Measurements from ENCODE around the gene OR2T35.

The OR2T35 gene

GRCh38 chr1:248625971-248626370 is 19.1 kb downstream of the OR2T35 start:
- no peak for DNase-seq

DNA sequence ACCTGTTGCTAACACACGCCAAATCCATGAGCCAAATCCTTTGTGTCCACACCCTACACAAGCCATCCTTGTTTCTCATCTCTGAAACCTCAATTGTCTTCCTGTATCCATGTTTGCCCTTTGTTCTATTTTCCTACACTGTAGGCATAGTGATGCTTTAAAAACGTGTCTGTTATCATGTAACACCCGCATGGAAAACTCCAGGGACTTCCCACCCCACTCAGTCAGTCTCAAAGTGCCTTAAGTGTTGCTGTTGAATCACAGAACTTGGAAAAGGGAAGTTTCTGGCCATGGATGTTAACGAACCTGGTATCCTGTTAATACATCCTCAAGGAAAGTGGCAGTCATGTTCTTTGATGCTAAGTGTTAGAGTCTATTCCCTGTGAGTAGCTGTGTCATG is 19.9 kb downstream of the OR2T35 start:
- no peak for DNase-seq

GRCh38 chr1:248622570-248623001 is 22.5 kb downstream of the OR2T35 start:
- no peak for DNase-seq

DNA sequence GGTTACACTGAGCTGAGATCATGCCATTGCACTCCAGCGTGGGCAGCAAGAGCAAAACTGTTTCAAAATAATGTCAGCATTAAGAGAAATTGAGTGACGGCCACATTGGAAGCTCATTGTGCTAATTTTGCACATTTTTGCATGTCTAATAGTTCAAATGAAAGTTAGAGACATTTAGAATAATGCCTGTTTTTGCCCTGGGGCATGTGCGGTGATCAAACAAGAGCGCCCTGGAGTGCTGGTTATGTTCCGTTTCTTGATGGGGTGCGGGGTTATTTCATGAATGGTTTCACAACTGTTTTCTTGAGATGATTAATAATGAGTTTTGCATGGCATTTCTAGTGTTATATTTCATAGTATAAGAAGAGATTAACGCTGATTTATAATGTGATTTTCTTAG is 23.3 kb downstream of the OR2T35 start:
- no peak for DNase-seq

DNA sequence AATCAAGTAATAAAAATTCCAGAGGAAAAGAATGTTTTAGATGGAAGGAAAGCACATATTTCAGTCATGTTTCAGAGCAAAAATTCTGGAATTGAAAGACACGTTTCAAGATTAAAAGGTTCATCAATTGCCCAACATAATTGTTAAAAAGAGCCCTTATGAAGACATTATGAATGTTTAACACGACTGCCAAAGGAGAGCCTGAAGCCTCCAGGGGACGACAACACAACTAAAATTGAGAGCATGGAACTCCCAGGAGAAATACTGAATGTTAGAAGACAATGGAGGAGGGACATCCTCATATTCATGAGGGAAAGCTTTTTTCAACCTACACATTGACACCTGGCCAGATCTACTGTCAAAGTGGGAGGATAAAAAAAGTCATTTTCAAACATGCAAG is 26.2 kb downstream of the OR2T35 start:
- DNase-seq: no peak

GRCh38 chr1:248618119-248618518 is 27.0 kb downstream of the OR2T35 start:
- no peak for DNase-seq

DNA sequence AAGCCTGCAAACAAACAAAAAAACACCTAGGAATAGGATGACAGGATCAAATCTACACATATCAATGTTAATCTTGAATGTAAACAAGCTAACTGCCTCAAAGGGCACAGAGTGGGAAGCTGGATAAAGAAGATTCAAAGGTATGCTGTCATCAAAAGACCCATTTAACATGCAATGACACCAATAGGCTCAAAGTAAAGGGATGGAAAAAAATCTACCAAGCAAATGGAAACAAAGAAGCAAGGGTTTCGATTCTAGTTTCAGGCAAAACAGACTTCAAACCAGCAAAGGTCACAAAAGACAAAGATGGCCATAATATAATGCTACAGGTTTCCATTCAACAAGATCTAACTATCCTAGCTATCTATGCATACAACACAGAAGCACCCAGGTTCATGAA is 31.3 kb downstream of the OR2T35 start:
- no peak for DNase-seq

- no peak for DNase-seq
Observed at GRCh38 chr1:248611883-248612414, 33.1 kb downstream of the OR2T35 start.

DNA sequence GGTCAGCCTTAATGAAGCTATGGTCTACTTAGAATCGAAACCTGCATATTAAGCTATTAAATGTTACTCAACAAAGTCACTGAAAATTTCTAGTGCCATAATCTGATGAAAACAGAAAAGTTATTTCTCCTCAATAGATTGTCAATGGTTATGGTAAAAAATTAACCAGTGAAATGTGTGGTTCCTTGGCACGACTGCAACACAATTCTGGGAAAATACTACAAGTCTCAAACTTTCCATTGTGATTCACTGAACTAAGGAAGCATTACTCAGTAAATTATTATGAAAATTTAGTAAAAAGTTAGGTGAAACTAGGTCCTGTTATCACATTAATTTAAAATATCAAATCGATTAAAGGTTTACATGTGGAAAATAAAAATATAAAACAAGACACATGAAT is 34.8 kb downstream of the OR2T35 start:
- DNase-seq: no peak

GRCh38 chr1:248599396-248599795 is 45.7 kb downstream of the OR2T35 start:
- no peak for DNase-seq

GRCh38 chr1:248597589-248597988 is 47.5 kb downstream of the OR2T35 start, which contains the start of gene OR2T10:
Gene OR2T10, minus strand, starts transcription at chr1:248597700. Its CDS starts 3,932 bp downstream, at chr1:248593768.
- no peak for DNase-seq

DNA sequence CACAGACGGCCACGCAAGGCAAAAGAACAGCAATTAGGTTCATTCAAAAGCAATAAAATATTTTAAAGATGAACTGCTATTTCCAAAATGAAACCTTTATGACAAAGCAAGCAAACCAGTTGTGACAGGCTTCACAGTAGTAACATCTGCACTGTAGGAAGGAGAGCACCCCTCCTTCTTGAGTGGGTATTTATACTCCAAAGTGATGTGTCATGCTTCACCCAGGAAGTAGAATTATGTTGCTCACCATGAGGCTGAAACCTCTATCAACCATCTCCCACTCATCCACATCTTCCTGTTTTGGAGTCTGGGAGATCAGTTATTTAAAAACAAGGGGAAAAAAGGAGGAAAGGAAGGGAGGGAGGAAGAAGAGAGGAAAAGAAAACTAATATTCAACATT is 48.5 kb downstream of the OR2T35 start:
- DNase-seq: no peak

GRCh38 chr1:248593226-248593625 is 51.9 kb downstream of the OR2T35 start:
- no peak for DNase-seq

GRCh38 chr1:248592655-248593054 is 52.4 kb downstream of the OR2T35 start:
- DNase-seq: no peak

DNA sequence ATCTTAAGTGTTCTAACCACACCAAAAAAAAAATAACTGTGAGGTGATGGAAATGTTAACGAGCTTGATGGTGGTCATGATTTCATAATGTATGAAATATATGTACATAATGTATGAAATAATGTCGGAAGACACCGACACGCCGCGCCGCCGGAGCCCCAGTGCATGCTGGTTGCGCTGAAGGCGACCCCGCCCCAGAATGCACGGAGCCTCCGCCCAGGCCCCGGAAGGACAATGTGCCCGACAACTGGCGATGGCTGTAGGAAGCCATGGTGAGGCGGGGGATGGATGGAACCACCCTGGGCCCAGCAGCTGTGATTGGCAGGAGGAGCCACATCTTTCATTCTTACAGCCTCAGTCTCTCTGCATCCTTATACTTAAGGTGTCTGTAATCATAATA is 55.0 kb downstream of the OR2T35 start:
- no peak for DNase-seq

GRCh38 chr1:248589334-248589733 is 55.7 kb downstream of the OR2T35 start:
- DNase-seq: no peak
